Kidney tubule cell (primary cell): Measurements from ENCODE around the gene EMC1.
"Not testable (repeated sequence)": the region's sequence is repeated elsewhere in the genome, so short reads cannot be mapped to it uniquely, and the experiment has no call there.

Experiments
- DNase-seq: peaks from one replicate; pipeline ENCODE4 v3.0.0-alpha.2; 2018; ENCODE audit warnings: low spot score

Gene EMC1

DNA sequence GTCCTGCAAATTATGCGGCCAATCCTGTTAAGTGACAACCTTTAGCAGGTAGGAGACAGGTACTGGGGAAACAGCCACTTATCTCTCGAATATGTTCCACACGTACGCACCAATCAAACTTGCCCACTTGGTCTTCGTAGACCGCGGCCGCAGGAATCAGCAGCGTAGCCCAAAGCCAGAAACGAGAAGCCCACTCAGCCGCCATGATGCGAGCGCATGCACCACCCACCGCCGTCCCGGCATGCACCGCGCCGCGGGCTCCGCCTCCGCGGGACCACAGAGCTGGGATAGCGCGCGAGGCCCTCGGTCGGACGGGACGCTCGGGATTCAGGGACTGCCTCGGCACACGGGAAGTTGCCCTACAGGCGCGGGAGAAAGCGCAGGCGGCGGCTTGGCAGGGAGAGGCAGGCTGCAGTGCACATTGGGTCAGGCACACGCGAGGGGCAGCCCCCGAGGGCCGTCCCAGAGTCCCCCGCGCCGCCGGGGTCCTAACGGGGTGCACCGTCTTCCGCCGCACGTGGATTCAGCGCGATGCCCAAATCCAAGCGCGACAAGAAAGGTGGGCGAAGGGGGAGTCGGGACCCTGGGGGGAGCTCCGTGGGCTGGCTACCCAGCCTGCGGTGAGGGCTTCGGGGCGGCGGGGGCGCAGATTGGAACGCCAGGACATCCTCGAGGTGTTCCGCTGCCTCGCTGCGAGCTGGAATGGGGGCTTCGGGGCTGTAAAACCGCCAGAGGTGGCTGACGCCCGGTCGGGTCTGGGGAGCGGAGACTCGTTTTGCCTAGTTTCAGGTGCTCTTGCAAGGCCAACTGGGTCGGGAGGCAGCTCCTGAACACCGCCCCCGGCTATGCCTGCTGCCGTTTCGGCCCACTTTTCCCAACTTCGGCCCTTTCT is at the start of gene EMC1, which contains the start of gene MRTO4:
EMC1 (minus strand) TSS at position 220 of the 892 bp plus-strand sequence; CDS start at position 205, 15 bp downstream.
MRTO4 (plus strand) TSS at position 501 of the 892 bp plus-strand sequence; CDS start at position 532, 31 bp downstream.
- DNase-seq = peak; percentile 84

DNA sequence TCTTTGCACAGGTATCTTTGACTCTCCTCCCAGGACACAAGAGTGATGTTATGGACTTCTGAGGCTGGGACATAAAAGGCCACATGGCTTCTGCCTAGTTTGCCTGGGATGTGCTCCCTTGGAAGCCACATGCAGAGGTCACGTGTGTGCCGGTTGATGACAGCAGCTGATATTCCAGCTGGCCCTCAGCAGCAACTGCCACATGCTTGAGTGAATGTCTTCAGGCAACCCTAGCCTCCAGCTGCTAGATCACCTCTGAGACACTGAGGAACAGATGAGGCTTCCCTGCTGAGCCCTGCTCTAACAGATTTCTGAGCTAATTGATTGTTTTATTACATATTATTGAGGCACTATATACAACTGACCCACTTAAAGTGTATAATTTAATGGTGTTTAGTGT is 48.9 kb upstream of the EMC1 start:
- no peak for DNase-seq

DNA sequence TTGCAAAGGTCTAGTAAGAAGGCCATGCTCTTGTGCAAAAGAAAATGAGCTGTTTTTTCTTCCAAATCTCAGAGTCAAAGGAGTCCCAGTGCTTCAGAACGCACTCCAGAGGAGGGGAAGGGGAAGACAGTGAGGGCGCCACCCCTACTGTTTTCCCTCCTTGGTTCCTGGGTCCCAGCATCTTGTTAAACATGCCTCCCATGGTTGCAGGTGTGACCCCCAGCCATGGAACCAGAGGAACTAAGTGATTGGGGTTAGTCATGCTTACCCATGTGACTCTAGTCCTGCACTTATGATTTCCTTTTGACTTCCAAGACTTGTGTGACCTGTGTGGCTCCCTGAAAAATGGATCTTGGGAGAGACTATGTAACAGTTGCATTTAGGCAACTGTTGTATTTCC is 43.3 kb upstream of the EMC1 start:
- DNase-seq = no peak

DNA sequence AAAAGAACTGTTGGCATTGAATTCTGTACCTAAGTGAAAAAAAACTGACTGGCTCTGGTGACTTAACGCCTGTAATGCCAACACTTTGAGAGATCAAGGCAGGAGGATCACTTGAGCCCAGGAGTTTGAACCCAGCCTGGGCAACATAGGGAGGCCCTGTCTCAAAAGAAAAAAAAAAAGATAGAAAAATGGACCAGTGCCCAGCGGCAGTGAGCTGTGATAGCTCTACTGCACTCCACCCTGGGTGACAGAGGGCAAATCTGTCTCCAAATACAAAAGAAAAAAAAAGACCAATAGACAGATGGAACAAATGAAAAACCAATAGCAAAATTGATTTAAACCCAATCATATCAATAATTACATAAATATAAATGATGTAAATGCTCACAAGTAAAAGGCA is 37.9 kb upstream of the EMC1 start:
- no peak for DNase-seq

DNA sequence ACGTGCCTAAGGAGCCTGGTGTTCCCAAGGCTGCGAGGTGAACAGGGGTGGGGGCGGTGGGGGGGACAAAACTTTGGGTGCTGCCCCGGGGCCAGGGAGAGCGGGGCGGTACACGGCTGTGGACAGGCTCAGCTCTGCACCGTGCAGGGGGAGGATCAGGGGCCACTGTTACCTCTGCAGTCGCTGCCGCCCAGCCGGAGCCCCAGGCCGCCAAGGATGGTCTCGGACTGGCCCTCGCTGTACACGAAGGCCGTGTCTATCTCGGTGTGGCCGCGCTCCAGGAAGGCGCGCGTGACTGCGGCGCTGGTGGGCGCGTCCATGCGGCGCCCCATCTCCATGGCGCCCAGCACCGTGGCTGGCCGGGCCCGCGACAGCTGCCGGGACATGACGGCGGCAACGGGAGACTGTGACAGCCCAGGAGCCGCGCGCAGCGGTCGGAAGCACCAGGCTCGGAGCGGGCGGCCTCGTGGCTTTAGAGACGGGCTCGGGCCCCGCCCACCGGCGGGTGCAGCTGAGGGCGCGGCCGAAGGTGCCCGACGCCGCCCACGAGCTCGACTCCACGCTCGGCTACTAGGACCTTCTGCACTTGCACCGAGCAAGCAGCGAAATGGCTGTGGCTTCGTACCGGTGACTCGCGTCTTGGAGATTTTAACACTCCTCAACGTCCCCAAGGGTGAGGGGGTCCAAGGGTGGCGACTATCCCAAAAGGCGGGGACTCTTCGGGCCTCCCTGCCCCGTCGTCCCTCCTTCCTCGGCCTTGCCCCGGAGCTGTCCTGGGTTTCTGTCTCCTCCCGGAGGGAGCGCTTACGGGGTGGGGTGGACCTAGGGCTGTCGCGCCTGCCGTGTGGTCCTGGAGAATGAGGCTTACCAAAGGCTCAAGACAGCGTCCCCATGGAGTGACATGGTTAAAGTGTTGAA is 37.3 kb upstream of the EMC1 start, which contains the start of gene AKR7A3:
AKR7A3 (minus strand) TSS at position 447 of the 918 bp plus-strand sequence; CDS start at position 386, 61 bp downstream.
- DNase-seq = peak; percentile 49

DNA sequence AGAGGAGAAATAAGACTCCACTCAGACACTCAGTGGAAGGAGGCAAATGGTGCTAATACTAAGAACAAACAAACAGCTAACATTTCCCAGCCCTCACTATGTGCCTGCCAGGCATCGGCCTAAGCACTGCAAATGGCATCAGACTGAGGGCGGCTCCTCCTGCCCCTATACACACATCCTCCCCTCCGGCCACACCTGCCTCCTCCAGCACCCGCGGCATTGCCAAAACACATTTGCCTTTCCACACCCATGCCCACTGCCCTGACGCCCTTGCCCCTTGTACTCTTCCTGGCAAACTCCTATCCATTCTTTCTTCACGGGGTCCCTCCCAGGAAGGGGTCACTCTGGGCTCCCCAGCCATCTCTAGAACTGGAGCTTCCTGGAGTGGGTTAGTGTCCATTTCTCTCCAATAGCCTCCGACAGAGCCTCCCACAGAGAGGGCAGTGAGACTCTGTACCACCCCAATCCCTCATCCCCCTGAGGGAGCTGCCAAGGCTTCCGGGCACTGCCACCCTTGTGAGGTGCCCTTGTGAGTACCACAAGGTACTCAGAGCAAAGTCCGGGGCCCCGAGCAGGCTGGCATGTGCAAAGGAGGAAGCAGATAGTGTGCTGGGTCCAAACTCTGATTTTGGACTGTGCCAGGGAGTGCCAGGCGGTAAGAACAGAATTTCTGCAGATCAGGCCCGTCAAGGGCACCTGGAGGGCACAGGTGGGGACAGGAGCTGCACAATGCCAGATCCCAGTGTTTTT is 36.3 kb upstream of the EMC1 start:
- no peak for DNase-seq

DNA sequence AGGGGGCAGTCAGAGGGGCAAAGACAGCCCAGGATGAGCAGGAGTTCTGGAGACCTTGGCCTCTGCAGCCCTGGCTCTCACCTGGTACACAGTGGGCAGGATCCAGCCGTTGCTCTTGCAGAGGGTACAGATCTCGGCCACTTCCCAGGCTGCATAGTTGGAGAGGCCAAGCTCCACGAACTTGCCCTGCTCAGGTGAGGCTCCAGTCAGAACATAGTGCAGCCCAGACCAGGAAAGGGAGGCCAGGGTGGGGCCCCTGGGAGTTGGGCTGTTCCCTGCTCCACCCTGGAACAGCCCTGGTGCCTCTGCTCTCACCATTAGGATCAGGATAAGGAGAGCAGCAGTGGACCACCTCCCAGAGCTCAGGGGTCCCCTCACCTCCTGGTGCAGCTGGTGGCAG is 34.5 kb upstream of the EMC1 start:
- DNase-seq = not testable (repeated sequence)

DNA sequence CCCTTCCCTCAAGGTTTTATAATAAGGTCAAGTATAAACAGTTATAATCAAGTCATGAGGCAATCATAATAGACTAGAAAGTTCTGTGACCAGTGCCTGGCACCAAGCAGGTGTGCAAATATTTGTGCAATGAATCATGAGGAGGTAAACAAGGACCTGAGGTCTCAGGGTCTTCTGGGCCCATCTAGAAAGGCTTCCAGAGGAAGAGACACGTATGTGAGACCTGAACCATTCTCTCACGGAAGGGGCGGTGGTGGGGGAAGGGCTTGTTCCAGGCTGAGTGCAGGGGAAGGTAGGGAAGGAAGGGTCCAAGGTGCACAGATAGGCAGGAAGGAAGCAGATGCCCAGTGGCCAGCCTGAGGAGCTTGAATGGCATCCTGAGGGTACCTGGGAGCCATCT is 34.0 kb upstream of the EMC1 start:
- DNase-seq = not testable (repeated sequence)

DNA sequence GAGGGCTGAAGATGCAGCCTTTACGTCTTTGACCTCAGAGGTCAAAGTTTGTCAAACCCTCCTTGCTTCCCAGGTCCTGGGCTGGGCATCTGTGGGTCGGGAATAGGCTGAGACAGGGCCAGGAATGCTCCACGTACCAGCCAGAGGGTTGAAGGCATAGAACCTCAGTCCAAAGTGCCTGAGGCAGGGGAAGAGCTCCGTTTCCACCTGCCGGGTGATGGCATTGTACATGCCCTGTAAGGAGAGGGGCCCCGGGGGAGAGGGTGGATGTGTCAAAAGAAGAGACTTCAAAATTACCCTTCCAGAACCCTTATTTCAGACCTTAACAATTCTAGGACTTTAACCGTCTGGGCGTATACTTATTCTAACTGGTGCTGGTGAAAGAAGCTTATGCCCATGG is 33.6 kb upstream of the EMC1 start:
- no peak for DNase-seq

DNA sequence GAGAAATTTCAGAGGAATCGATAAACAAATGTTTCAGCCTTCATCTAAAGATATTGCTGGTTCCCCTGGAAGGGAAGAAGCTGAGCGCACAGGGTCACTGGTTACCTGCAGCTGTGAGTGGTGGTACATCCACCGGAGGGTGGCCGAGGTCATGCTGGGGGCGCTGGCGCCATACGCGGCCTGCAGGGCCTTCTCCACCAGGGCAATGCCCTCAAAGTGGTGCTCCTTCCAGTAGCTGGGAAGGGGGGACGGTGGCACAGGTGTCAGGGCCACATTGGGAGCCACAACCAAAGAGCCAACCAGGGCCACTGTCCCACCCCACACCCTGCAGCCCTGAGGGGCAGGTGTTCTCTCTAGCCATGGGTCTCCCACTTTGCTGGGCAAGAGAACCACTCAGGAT is 32.6 kb upstream of the EMC1 start:
- DNase-seq = no peak

DNA sequence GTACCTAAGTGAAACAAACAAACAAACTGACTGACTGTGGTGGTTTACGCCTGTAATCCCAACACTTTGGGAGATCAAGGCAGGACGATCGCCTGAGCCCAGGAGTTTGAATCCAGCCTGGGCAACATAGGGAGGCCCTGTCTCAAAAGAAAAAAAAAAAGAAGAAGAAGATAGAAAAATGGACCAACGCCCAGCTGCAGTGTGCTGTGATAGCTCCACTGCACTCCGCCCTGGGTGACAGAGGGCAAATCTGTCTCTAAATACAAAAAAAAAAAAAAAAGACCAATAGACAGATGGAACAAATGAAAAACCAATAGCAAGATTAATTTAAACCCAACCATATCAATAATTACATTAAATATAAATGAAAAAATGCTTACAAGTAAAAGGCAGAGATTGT is 23.3 kb upstream of the EMC1 start:
- no peak for DNase-seq

DNA sequence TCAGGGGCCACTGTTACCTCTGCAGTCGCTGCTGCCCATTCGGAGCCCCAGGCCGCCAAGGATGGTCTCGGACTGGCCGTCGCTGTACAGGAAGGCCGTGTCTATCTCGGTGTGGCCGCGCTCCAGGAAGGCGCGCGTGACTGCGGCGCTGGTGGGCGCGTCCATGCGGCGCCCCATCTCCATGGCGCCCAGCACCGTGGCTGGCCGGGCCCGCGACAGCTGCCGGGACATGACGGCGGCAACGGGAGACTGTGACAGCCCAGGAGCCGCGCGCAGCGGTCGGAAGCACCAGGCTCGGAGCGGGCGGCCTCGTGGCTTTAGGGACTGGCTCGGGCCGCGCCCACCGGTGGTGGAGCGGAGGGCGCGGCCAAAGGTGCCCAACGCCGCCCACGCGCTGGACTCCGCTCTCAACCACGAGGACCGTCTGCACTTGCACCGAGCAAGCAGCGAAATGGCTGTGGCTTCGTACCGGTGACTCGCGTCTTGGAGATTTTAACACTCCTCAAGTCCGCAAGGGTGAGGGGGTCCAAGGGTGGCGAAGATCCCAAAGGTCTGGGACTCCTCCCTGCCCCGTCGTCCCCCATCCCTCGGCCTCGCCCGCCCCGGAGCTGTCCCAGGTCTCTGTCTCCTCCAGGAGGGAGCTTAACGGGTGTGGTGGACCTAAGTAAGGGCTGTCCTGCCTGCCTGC is 22.7 kb upstream of the EMC1 start:
- not testable (repeated sequence) for DNase-seq

DNA sequence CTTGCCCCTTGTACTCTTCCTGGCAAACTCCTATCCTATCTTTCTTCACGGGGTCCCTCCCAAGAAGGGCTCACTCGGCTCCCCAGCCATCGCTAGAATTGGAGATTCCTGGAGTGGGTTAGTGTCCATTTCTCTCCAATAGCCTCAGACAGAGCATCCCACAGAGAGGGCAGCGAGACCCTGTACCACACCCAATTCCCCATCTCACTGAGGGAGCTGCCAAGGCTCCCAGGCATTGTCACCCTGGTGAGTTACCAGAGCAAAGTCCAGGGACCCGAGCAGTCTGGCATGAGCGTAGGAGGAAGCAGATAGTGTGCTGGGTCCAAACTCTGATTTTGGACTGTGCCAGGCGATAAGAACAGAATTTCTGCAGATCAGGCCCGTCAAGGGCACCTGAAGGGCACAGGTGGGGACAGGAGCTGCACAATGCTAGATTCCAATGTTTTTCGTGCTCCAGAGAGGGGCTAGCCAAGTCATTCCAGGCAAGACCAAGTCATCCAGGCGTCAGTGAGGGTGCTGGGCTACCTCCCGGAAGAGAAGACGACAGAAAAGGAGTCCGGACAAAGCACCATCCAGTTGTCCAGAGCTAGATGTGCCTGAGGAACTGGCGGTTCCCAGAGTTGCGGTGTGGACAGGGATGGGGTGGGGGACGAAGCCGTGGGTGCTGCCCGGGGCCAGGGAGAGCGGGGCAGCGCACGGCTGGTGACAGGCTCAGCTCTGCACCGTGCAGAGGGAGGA is 22.0 kb upstream of the EMC1 start:
- no peak for DNase-seq

DNA sequence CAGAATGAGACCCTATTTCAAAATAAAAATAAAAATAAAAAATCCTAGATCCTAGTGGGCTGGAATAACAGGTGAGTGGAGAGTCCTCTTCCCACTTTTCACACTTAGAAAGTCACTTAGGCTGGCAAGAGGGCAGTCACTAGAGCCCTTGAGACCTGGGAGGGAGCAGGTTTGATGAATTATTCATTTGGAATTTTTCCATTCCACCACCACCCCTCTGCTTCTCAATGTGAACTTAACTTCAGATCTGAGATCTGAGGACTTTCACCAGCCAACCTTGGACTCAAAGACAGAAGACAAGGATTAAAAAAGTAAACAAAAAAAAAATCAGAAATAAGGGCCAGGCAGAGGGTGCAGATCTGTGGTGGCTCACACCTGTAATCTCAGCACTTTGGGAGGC is 20.7 kb upstream of the EMC1 start:
- no peak for DNase-seq

DNA sequence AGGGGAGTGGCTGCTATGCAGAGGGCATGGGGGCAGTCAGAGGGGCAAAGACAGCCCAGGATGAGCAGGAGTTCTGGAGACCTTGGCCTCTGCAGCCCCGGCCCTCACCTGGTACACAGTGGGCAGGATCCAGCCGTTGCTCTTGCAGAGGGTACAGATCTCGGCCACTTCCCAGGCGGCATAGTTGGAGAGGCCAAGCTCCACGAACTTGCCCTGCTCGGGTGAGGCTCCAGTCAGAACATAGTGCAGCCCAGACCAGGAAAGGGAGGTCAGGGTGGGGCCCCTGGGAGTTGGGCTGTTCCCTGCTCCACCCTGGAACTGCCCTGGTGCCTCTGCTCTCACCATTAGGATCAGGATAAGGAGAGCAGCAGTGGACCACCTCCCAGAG is 19.0 kb upstream of the EMC1 start:
- not testable (repeated sequence) for DNase-seq

DNA sequence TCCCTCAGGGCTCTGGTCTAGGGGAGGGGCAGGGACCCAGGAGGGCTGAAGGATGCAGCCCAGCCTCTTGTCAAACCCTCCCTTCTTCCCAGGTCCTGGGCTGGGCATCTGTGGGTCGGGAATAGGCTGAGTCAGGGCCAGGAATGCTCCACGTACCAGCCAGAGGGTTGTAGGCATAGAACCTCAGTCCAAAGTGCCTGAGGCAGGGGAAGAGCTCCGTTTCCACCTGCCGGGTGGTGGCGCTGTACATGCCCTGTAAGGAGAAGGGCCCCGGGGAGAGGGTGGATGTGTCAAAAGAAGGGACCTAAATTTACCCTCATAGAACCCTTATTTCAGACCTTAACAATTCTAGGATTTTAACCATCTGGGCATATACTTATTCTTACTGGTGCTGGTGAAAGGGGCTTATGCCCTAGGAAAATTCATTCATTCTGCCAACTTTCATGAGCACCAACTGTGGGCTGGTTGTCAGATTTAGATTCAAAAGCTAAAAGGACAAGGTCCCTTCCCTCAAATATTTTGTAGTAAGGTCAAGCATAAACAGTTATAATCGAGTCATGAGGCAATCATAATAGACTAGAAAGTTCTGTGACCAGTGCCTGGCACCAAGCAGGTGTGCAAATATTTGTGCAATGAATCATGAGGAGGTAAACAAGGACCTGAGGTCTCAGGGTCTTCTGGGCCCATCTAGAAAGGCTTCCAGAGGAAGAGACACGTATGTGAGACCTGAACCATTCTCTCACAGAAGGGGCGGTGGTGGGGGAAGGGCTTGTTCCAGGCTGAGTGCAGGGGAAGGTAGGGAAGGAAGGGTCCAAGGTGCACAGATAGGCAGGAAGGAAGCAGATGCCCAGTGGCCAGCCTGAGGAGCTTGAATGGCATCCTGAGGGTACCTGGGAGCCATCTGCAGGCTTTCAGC is 18.4 kb upstream of the EMC1 start:
- DNase-seq = not testable (repeated sequence)

DNA sequence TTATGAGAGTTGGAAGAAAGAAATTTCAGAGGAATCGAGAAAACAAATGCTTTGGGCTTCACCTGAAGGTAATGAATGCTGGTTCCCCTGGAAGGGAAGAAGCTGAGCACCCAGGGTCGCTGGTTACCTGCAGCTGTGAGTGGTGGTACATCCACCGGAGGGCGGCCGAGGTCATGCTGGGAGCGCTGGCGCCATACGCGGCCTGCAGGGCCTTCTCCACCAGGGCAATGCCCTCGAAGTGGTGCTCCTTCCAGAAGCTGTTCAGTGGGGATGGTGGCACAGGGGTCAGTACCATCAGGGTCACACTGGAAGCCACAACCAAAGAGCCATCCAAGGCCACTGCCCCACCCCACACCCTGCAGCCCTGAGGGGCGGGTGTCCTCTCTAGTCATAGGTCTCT is 17.1 kb upstream of the EMC1 start:
- DNase-seq = no peak

DNA sequence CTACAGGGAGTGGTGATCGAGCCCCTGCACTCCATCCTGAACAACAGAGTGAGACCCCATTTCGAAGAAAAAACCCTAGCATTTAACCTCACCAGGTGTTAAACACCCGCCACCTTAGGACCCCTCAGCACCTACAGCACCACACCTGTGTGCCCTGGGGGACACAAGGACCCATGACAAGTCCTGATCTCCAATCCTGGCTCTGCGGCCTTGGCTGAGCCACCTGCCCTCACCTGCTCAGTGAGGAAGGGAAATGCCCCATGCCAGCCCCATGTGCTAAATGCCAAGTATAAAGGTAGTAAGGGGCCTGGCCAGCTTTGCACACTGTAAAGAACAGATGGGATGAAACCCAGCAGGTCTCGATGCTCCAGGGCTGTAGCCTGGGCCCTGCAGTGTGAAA is 11.4 kb upstream of the EMC1 start:
- no peak for DNase-seq

DNA sequence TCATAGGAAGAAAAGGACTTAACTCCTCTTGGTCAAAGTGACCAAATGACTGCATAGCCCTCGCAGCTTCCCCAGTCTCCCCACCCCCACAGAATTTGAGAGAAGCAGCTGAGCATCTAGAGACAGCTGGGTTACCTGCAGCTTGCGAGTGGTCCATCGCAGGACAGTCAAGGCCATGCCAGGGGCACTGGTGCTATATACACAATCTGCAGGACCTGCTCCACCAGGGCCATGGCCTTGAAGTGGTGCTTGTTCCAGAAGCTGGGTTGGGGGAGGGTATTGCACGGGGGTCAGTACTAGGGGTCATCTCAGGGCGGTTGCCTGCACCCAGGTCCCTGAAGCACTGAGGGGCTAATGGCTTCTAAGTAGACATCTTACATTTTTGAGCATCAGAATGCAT is 10.7 kb upstream of the EMC1 start:
- DNase-seq = no peak
